ENCODE results near the gene MEOX2. TPM values are rescaled to one million over a fixed set of nuclear protein-coding genes. Genes with fewer than 3 reads are reported as not detected.

MEOX2 gene
- total RNA-seq, 1 experiment from 2014 or later = not detected

DNA sequence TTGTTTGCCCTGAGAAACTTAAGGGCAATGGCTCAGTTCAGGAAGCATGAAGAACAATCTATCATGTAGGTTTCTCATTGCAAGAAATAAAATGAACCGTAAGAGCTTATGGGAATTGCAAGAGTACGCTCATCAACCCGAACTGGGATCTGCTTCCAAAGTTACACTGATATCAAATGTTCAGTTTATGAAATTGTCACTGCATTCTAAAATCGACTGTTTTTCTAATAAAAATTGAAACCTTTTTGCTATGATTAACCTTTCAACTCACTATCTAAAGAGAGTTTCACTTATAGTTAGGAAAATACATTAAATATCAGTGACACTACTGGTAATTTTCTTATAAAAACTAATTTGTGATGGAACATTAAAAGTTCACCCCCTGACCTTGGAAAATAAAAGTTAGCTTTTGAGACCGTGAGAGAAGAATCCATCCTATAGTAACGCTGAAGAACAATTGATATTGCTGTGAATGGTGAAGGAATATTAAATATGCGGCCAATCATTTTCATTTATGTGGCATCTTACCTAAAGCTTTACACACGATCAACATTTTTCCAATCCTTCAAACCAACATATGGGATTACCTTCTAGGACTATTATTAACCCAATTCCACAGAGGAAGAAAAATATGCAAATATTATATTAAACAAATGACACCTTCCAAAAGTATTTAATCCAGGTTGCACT is 2.2 kb downstream of the MEOX2 start:
- no peaks in the 10 kb centered on the region for H3F3A ChIP-seq (ENCODE audit: low read length, unreplicated experiment)
- H3K9me2 ChIP-seq (replicated peaks; ENCODE audit: low read length) = no peaks in the 10 kb centered on the region
- no peaks in the 10 kb centered on the region for H3K79me2 ChIP-seq (ENCODE audit: low read length)
- no peak overlapping the region for H3K27ac ChIP-seq (ENCODE audit: low read length)
- H4K20me1 ChIP-seq (ENCODE audit: low read length) = no peaks in the 10 kb centered on the region
- intact Hi-C loops (cut with micrococcal nuclease) = no loop called here
- no peak for TF ChIP-seq EZH2phosphoT487 (IDR thresholded peaks at IDR 0.05; ENCODE audit: borderline replicate concordance, low read length)
- TF ChIP-seq EZH2 (IDR thresholded peaks at IDR 0.05; ENCODE audit: low read length, unreplicated experiment) = no peak
- TF ChIP-seq, protein P1, sequence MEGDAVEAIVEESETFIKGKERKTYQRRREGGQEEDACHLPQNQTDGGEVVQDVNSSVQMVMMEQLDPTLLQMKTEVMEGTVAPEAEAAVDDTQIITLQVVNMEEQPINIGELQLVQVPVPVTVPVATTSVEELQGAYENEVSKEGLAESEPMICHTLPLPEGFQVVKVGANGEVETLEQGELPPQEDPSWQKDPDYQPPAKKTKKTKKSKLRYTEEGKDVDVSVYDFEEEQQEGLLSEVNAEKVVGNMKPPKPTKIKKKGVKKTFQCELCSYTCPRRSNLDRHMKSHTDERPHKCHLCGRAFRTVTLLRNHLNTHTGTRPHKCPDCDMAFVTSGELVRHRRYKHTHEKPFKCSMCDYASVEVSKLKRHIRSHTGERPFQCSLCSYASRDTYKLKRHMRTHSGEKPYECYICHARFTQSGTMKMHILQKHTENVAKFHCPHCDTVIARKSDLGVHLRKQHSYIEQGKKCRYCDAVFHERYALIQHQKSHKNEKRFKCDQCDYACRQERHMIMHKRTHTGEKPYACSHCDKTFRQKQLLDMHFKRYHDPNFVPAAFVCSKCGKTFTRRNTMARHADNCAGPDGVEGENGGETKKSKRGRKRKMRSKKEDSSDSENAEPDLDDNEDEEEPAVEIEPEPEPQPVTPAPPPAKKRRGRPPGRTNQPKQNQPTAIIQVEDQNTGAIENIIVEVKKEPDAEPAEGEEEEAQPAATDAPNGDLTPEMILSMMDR (conservative IDR thresholded peaks at IDR 0.05; ENCODE audit: low read depth, low read length) = no peak
- peaks cover 6% of the 10 kb centered on the region; the same call in 1 of the 2 replicates for H3K27me3 ChIP-seq (ENCODE audit: low read length)
- no TSS peak for BruUV-seq (replicated peaks)
- no peak overlapping the region for H3K9ac ChIP-seq (ENCODE audit: low read length)
- H2AFZ ChIP-seq (ENCODE audit: low read length) = no peak overlapping the region
- no peak overlapping the region for H3K4me3 ChIP-seq (ENCODE audit: low read length)
- DNase-seq = no peak
- POLR2A ChIA-PET (ENCODE audit: unreplicated experiment) = no interaction called here
- no peaks in the 10 kb centered on the region for H3K4me1 ChIP-seq (ENCODE audit: insufficient read depth, low read length)
- H3K4me2 ChIP-seq (ENCODE audit: low read length) = no peak overlapping the region
- H3K9me3 ChIP-seq (ENCODE audit: low read length) = no peaks in the 10 kb centered on the region
- CTCF ChIA-PET = no interaction called here
- no peak for ATAC-seq
- H3K36me3 ChIP-seq (ENCODE audit: low read depth, low read length) = no peaks in the 10 kb centered on the region

DNA sequence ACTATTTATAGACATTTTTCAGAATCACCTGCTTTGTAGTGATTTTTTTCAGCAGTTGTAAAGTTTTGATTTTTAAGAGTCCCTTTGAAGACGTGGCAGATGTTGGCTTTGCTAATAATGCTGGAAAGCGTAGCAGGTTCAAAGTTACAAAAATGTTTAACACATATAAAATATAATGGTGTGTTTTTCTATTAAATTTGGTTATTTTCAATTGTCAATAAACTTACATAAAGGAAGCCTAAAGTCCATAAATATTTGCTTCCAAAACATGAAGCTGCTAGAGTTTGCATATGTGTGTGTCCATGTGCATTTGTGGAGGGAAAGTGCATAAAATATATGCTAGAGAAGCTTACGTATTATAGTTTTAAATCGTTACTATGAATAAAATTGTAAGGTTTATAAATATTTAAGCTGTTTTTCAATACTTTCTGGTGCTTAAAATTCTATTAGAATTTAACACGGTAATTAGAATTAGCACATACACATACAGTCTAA is 3.7 kb downstream of the MEOX2 start:
- Histone ChIP-seq H3K27me3 (ENCODE audit: low read length) (peaks cover 4% of the 10 kb centered on the region; the same call in 1 of the 2 replicates), H3K9me3 (ENCODE audit: low read length) (no peaks in the 10 kb centered on the region), H3K4me2 (ENCODE audit: low read length) (no peak overlapping the region), H3K9me2 (replicated peaks; ENCODE audit: low read length) (no peaks in the 10 kb centered on the region), H2AFZ (ENCODE audit: low read length) (no peak overlapping the region), H3K79me2 (ENCODE audit: low read length) (no peaks in the 10 kb centered on the region), H3K27ac (ENCODE audit: low read length) (no peak overlapping the region), H3K4me1 (ENCODE audit: insufficient read depth, low read length) (no peaks in the 10 kb centered on the region), H4K20me1 (ENCODE audit: low read length) (no peaks in the 10 kb centered on the region), H3K36me3 (ENCODE audit: low read depth, low read length) (no peaks in the 10 kb centered on the region), H3F3A (ENCODE audit: low read length, unreplicated experiment) (no peaks in the 10 kb centered on the region), H3K4me3 (ENCODE audit: low read length) (no peak overlapping the region), H3K9ac (ENCODE audit: low read length) (no peak overlapping the region)
- no peak for DNase-seq
- intact Hi-C loops (cut with micrococcal nuclease) = no loop called here
- no TSS peak for BruUV-seq (replicated peaks)
- ChIA-PET CTCF (no interaction called here), POLR2A (ENCODE audit: unreplicated experiment) (no interaction called here)
- no peak for ATAC-seq
- TF ChIP-seq EZH2phosphoT487 (IDR thresholded peaks at IDR 0.05; ENCODE audit: borderline replicate concordance, low read length) = no peak
- no peak for TF ChIP-seq EZH2 (IDR thresholded peaks at IDR 0.05; ENCODE audit: low read length, unreplicated experiment)
- TF ChIP-seq, protein P1 (conservative IDR thresholded peaks at IDR 0.05; ENCODE audit: low read depth, low read length) = no peak

DNA sequence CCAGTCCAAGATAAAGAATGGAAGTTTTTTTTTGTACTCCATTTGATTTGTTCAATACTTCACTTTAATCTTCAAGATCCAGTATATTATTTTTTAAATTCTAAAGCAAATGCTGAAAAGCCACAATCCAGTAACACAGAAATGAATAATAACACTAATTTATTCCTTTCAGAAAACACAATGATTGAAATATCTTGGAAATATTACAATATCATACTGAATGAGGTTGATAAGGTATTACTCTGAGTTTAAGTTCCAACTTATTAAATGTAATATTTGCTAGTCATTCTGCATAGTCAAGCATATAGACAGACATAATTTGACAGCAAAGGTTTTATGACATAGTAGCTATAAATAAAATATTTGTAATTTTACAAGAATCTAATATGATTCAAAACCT is 4.4 kb downstream of the MEOX2 start:
- no peaks in the 10 kb centered on the region for H3K9me3 ChIP-seq (ENCODE audit: low read length)
- no TSS peak for BruUV-seq (replicated peaks)
- ChIA-PET CTCF (no interaction called here), POLR2A (ENCODE audit: unreplicated experiment) (no interaction called here)
- no peak overlapping the region for H3K27ac ChIP-seq (ENCODE audit: low read length)
- H2AFZ ChIP-seq (ENCODE audit: low read length) = no peak overlapping the region
- intact Hi-C loops (cut with micrococcal nuclease) = no loop called here
- H3K36me3 ChIP-seq (ENCODE audit: low read depth, low read length) = no peaks in the 10 kb centered on the region
- H3K4me3 ChIP-seq (ENCODE audit: low read length) = no peak overlapping the region
- H3K4me1 ChIP-seq (ENCODE audit: insufficient read depth, low read length) = no peaks in the 10 kb centered on the region
- no peaks in the 10 kb centered on the region for H3F3A ChIP-seq (ENCODE audit: low read length, unreplicated experiment)
- TF ChIP-seq, protein P1 (conservative IDR thresholded peaks at IDR 0.05; ENCODE audit: low read depth, low read length) = no peak
- no peak for TF ChIP-seq EZH2phosphoT487 (IDR thresholded peaks at IDR 0.05; ENCODE audit: borderline replicate concordance, low read length)
- TF ChIP-seq EZH2 (IDR thresholded peaks at IDR 0.05; ENCODE audit: low read length, unreplicated experiment) = no peak
- H3K79me2 ChIP-seq (ENCODE audit: low read length) = no peaks in the 10 kb centered on the region
- DNase-seq = no peak
- H3K9me2 ChIP-seq (replicated peaks; ENCODE audit: low read length) = no peaks in the 10 kb centered on the region
- no peak for ATAC-seq
- no peak overlapping the region for H3K9ac ChIP-seq (ENCODE audit: low read length)
- no peak overlapping the region for H3K4me2 ChIP-seq (ENCODE audit: low read length)
- no peaks in the 10 kb centered on the region for H4K20me1 ChIP-seq (ENCODE audit: low read length)
- H3K27me3 ChIP-seq (ENCODE audit: low read length) = peaks cover 4% of the 10 kb centered on the region; the same call in 1 of the 2 replicates

Data from PC-3 (cell line).